ENCODE results near the gene HOXB4.

HOXB4 gene

DNA sequence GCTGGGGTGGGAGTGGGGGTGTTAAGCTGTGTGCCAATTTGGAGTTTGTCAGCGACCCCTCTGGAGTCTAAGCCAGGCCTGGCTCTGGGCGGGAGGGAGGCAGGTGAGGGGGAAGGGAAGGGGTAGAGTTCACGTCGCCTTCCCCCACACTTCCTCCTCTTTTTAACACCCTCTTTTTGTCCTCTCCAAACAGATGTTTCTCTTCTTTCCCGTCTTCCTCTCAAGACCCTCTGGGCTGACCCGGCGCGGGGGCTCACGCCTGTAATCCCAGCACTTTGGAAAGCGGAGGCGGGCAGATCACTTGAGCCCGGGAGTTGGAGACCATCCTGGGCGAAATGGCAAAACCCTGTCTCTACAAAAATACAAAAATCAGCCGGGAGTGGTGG, 50.6 kb downstream of the HOXB4 start:
- DNase-seq: no peak

DNA sequence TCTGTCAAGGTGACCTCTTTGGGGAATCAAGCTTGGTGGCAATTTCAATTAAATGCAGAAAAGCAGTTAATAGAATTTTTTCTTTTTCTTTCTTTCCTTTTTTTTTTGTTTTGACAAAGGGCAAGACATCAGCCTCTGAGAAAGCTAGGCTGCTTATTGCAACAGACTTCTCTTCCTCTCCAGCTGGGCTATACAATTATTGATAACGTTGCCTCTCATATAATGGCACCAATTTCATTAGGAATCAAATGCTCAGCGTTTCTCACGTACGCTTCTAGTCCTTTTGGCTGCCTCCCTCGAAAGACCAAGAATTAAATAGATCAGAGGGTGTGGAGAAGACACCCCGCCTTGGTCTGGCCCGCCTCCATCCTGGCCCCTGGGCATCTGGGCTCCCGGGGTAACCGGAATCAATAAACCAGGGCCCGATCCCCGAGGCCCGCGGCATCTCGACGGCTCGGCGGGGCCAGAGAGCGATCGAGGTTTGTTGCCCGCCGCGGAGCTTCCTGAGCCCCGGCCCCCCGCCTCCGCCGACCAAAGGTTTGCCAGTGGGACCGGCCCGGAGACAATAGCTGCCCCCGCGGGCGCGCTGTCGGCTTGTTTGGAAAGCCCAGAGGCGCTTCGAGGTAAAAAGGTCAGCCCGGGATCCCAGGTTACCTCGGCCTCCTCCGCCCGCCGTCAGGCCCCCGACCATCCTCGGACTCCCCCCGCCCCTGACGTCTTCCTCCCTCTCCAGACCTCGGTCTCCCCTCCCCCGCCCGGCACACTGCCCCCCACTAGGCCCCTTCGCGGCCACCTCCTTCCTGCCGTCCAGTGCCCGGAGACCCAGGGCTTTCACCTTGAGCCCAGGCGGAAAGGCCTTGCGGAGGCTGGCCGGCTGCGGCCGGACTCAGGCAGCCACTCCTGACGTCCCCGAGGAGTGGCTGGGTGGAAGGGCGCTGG, 51.3 kb downstream of the HOXB4 start:
- no peak for DNase-seq

All from NCI-H748 treated with DMSO at 0.1 percent for 48 hours (cell line).